Nephron (organoid): Measurements from ENCODE around the gene RUVBL1.

Source experiments
- H3K27ac Mint-ChIP-seq, 3 experiments: 2 replicates each; pipeline ENCODE4 v1.8.0; 2020; ENCODE audit warnings: mixed read lengths in 3 of 3, mild to moderate bottlenecking in 2 of 3, moderate library complexity in 1 of 3
- H3K27me3 Mint-ChIP-seq: 2 replicates; pipeline ENCODE4 v1.8.0; 2021; ENCODE audit warnings: low read depth, mild to moderate bottlenecking, moderate library complexity, mixed read lengths
- H3K36me3 Mint-ChIP-seq: 2 replicates; pipeline ENCODE4 v1.8.0; 2020; ENCODE audit warnings: low read depth, mixed read lengths
- H3K4me1 Mint-ChIP-seq: 2 replicates; pipeline ENCODE4 v1.8.0; 2020; ENCODE audit warnings: mixed read lengths
- H3K4me3 Mint-ChIP-seq, 3 experiments: 2 replicates each; pipeline ENCODE4 v1.8.0; 2020; ENCODE audit warnings: mild to moderate bottlenecking in 3 of 3, mixed read lengths in 3 of 3, moderate library complexity in 2 of 3
- H3K9me3 Mint-ChIP-seq: 2 replicates; pipeline ENCODE4 v1.8.0; 2020; ENCODE audit warnings: mixed read lengths
- TF ChIP-seq, protein P1 (sequence below), 3 experiments: fragments of 200-600 bp; sonication (generic); IDR thresholded peaks; one replicate each; pipeline ENCODE4 v1.5.0; 2021; ENCODE audit warnings: antibody characterized with exemption in 3 of 3; ENCODE audit not compliant: unreplicated experiment in 3 of 3

RUVBL1 gene

GRCh38 chr3:128067489-128067888 lies 56.1 kb downstream of the RUVBL1 start:
- Mint-ChIP-seq H3K9me3 (no peaks in the 10 kb centered on the region), H3K27ac (no peak overlapping the region), H3K4me1 (peaks cover 3% of the 10 kb centered on the region), H3K27me3 (no peaks in the 10 kb centered on the region), H3K4me3 (no peak overlapping the region), H3K36me3 (peaks cover 76% of the 10 kb centered on the region)
- TF ChIP-seq, protein P1, sequence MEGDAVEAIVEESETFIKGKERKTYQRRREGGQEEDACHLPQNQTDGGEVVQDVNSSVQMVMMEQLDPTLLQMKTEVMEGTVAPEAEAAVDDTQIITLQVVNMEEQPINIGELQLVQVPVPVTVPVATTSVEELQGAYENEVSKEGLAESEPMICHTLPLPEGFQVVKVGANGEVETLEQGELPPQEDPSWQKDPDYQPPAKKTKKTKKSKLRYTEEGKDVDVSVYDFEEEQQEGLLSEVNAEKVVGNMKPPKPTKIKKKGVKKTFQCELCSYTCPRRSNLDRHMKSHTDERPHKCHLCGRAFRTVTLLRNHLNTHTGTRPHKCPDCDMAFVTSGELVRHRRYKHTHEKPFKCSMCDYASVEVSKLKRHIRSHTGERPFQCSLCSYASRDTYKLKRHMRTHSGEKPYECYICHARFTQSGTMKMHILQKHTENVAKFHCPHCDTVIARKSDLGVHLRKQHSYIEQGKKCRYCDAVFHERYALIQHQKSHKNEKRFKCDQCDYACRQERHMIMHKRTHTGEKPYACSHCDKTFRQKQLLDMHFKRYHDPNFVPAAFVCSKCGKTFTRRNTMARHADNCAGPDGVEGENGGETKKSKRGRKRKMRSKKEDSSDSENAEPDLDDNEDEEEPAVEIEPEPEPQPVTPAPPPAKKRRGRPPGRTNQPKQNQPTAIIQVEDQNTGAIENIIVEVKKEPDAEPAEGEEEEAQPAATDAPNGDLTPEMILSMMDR (IDR thresholded peaks at IDR 0.05; ENCODE audit: unreplicated experiment in 3 of 3) = no peak

DNA sequence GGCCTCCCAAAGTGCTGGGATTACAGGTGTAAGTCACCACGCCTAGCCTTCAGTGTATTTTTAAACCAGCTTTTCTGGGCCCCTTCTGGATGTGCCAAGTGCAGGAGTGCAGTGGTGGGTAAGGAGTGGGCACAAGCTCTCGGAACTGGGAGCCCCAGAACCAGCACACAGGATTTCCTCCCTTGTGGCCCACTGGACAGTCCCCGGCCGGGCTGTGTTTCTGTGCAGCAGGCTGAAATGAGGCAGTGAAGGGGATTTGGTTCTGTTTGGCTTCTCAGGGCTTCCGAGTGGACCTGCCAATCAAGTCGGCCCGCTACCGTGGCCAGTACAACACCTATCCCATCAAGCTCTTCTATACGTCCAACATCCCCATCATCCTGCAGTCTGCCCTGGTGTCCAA lies 56.9 kb downstream of the RUVBL1 start:
- H3K27ac Mint-ChIP-seq = no peak overlapping the region
- H3K4me1 Mint-ChIP-seq = peaks cover 3% of the 10 kb centered on the region
- peaks cover 80% of the 10 kb centered on the region for H3K36me3 Mint-ChIP-seq
- TF ChIP-seq, protein P1 (IDR thresholded peaks at IDR 0.05; ENCODE audit: unreplicated experiment in 3 of 3) = no peak
- H3K9me3 Mint-ChIP-seq = no peaks in the 10 kb centered on the region
- no peaks in the 10 kb centered on the region for H3K27me3 Mint-ChIP-seq
- no peak overlapping the region for H3K4me3 Mint-ChIP-seq

DNA sequence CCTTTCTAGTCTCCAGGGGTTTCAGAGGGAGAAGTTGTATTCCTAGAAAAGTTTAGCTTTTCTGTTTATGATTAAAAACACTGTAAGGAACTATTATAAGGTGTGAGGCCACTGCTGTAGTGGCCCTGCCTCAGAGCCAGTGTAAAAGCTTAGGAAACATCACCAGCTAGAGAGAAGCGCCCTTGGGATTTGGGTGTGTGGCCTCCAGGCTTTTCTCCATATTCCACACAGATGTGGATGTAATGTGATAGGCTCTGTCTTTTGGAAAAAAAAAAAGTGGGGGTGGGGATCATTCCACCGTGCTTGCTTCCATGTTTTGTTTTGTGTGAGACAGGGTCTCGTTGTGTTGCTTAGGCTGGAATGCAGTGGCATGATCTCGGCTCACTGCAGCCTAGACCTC lies 57.5 kb downstream of the RUVBL1 start:
- H3K36me3 Mint-ChIP-seq = peaks cover 86% of the 10 kb centered on the region
- H3K9me3 Mint-ChIP-seq = no peaks in the 10 kb centered on the region
- H3K27ac Mint-ChIP-seq = no peak overlapping the region
- no peak overlapping the region for H3K4me3 Mint-ChIP-seq
- H3K27me3 Mint-ChIP-seq = no peaks in the 10 kb centered on the region
- peaks cover 3% of the 10 kb centered on the region for H3K4me1 Mint-ChIP-seq
- TF ChIP-seq, protein P1 (IDR thresholded peaks at IDR 0.05; ENCODE audit: unreplicated experiment in 3 of 3) = no peak

DNA sequence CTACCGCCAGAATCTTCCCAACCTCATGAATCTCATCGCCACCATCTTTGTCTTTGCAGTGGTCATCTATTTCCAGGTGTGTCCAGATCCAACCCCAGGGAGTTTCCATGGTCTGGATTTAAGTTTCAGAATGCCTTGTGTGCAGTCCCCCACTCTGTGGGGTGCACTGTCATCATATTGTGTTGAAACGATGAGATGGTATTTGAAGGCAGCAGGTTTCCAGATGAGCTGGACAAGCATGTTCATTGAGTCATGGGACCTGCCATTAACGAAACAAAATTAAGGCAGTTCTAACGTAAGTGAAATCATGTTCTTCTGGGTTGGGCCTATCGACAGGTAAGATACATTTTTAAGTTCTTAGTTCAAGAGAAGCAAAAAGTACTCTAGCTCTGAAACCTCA lies 58.6 kb downstream of the RUVBL1 start:
- TF ChIP-seq, protein P1 (IDR thresholded peaks at IDR 0.05; ENCODE audit: unreplicated experiment in 3 of 3) = no peak
- H3K4me1 Mint-ChIP-seq = peaks cover 3% of the 10 kb centered on the region
- no peaks in the 10 kb centered on the region for H3K27me3 Mint-ChIP-seq
- peaks cover 89% of the 10 kb centered on the region for H3K36me3 Mint-ChIP-seq
- H3K27ac Mint-ChIP-seq = no peak overlapping the region
- no peaks in the 10 kb centered on the region for H3K9me3 Mint-ChIP-seq
- no peak overlapping the region for H3K4me3 Mint-ChIP-seq

GRCh38 chr3:128063865-128064264 lies 59.7 kb downstream of the RUVBL1 start:
- Mint-ChIP-seq H3K27me3 (no peaks in the 10 kb centered on the region), H3K27ac (no peak overlapping the region), H3K4me1 (peaks cover 3% of the 10 kb centered on the region), H3K9me3 (no peaks in the 10 kb centered on the region), H3K36me3 (peaks cover 91% of the 10 kb centered on the region), H3K4me3 (no peak overlapping the region)
- TF ChIP-seq, protein P1 (IDR thresholded peaks at IDR 0.05; ENCODE audit: unreplicated experiment in 3 of 3) = no peak

DNA sequence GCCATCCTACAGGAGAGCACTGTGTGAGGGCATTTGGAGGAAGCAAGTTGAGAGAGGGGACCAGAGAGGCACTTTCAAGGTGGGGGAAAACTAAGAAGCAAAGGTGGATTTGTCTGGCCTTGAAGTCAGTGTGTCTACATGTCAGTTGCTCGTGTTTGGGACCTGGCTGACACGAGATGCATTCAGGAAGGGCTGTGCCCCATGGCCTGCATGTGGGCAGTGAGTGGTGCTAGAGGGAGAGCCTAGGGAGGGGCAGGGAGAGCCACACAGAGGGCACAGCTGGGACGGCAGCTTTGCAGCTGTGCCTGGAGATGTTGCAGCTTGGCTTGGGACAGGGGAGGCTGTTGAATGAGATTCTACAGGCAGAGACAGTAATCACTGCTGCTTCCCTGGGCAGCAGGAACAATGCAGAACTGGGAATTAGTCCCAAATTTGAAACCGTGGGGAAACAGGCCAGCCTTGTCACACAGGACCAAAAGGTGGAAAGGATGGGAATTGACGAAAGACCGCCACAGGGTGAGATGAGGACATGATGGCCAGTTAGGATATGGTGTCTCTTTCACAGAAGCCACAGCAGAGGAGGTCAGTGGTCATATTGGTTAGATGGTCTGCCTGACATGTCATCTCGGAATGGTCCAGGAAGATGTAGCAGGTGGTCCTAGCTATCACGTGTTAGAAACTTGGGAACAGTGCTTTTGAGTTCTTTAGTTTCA lies 61.4 kb downstream of the RUVBL1 start:
- H3K9me3 Mint-ChIP-seq = no peaks in the 10 kb centered on the region
- no peak overlapping the region for H3K27ac Mint-ChIP-seq
- H3K36me3 Mint-ChIP-seq = peaks cover 82% of the 10 kb centered on the region
- H3K4me1 Mint-ChIP-seq = peaks cover 3% of the 10 kb centered on the region
- TF ChIP-seq, protein P1 (IDR thresholded peaks at IDR 0.05; ENCODE audit: unreplicated experiment in 3 of 3) = no peak
- no peak overlapping the region for H3K4me3 Mint-ChIP-seq
- no peaks in the 10 kb centered on the region for H3K27me3 Mint-ChIP-seq
